Colonic mucosa (tissue), 4 donors: Measurements from ENCODE around the gene EVC. TPM values are rescaled to one million over a fixed set of nuclear protein-coding genes. Genes with fewer than 3 reads are reported as not detected.

ENCODE experiments used
- DNase-seq: peaks from one replicate; pipeline ENCODE4 v3.0.0-alpha.2; 2020
- H3K27ac ChIP-seq: fragments of 200-600 bp; one replicate; pipeline ENCODE4 v1.8.0; 2021
- H3K27me3 ChIP-seq: fragments of 200-600 bp; one replicate; pipeline ENCODE4 v1.8.0; 2021
- H3K36me3 ChIP-seq: fragments of 200-600 bp; one replicate; pipeline ENCODE4 v1.8.0; 2021
- H3K4me1 ChIP-seq: fragments of 200-600 bp; one replicate; pipeline ENCODE4 v1.8.0; 2021; ENCODE audit warnings: mild to moderate bottlenecking
- H3K4me3 ChIP-seq: fragments of 200-600 bp; one replicate; pipeline ENCODE4 v1.8.0; 2021
- H3K9ac ChIP-seq, 2 donors: one replicate each; pipeline ENCODE4 v1.7.0; 2013; ENCODE audit warnings: control low read depth in 2 of 2, low read depth in 2 of 2, low read length in 2 of 2
- H3K9me3 ChIP-seq: fragments of 200-600 bp; one replicate; pipeline ENCODE4 v1.8.0; 2021
- intact Hi-C: fragments of 100-400 bp; cut with DNase I; formaldehyde crosslinking; loops from one replicate; pipeline ENCODE4 v1.14.1; 2022
- total RNA-seq, 2 donors: library from RNA; stranded (reverse); fragmentation: NEBNext Ultra II Directional in 1 of 2; extraction: Animal tissue kit (Norgen Biotek cat#: 25700) in 1 of 2; gene quantifications; one replicate each; pipeline ENCODE4 v1.2.1, GENCODE V29; 2021
- TF ChIP-seq, protein P1 (sequence below): fragments of 200-600 bp; IDR thresholded peaks from one replicate; pipeline ENCODE4 v1.8.0; 2022; ENCODE audit warnings: antibody characterized with exemption, mild to moderate bottlenecking
- donor health status: healthy.
- donor health status: DM: no; HTN: no; CAD: no.
- donor health status: DM: no; HTN: no; CAD: no.

The EVC gene
- total RNA-seq, 2 donors from 2014 or later: 1.1 to 4.1 TPM

DNA sequence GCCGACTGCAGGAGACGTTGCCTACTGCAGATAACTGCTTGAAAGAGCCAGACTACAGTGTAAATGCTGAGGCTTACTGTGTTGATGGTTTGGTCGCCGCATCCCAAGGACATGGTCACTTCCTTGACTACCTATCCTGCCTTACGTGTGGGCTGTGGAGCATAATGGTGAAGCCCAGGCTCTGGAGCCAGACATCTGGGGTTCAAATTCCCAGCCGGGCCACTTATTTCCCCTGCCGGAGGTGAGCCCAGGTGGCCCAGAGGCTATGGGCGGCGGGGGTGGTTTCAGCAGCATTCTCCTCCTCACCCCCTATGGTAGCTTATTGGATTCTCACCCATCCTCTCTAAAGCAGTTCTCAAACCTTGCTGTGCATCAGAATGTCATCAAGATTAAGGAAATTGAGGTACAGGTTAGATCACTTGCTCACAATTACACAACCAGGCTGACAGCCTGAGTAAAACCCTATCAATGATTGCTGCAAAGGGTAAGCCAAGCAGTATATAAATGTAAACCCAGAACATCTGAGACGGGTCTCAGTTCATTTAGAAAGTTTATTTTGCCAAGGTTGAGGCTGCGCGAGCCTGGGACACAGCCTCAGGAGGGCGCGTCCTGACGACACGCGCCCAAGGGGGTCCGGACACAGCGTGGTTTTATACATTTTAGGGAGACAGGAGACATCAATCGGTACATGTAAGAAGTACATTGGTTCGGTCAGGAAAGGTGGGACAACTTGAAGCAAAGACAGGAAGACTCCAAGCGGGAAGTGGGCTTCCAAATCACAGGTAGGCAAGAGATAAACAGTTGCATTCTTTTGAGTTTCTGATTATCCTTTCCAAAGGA lies 48.5 kb downstream of the EVC start:
- intact Hi-C loops: no loop called here
- no peaks in the 10 kb centered on the region for H3K27me3 ChIP-seq
- no peaks in the 10 kb centered on the region for H3K9me3 ChIP-seq
- TF ChIP-seq, protein P1, sequence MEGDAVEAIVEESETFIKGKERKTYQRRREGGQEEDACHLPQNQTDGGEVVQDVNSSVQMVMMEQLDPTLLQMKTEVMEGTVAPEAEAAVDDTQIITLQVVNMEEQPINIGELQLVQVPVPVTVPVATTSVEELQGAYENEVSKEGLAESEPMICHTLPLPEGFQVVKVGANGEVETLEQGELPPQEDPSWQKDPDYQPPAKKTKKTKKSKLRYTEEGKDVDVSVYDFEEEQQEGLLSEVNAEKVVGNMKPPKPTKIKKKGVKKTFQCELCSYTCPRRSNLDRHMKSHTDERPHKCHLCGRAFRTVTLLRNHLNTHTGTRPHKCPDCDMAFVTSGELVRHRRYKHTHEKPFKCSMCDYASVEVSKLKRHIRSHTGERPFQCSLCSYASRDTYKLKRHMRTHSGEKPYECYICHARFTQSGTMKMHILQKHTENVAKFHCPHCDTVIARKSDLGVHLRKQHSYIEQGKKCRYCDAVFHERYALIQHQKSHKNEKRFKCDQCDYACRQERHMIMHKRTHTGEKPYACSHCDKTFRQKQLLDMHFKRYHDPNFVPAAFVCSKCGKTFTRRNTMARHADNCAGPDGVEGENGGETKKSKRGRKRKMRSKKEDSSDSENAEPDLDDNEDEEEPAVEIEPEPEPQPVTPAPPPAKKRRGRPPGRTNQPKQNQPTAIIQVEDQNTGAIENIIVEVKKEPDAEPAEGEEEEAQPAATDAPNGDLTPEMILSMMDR: no peak
- H3K4me1 ChIP-seq: no peaks in the 10 kb centered on the region
- no peaks in the 10 kb centered on the region for H3K36me3 ChIP-seq
- DNase-seq: no peak
- no peak overlapping the region for H3K27ac ChIP-seq
- no peak overlapping the region for H3K4me3 ChIP-seq
- no peak overlapping the region for H3K9ac ChIP-seq

DNA sequence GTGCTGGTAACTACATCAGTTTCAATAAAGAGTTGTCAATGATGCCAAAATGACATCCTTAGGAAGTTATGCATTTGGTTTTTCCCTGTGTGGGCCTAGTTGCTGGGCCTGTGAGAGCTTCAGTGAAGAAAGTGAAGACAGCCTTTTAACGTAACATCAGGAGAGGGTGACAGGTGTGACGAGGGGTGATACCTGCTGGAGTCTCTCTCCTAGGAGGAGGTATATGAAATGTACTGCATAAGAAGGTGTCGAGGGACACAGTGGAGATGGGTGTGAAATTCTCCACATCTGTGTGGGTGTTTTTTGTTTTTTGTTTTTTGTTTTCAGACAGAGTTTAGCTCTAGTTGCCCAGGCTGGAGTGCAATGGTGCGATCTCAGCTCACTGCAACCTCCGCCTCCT lies 49.2 kb downstream of the EVC start:
- TF ChIP-seq, protein P1: no peak
- no peak for DNase-seq
- H3K9me3 ChIP-seq: no peaks in the 10 kb centered on the region
- no peak overlapping the region for H3K27ac ChIP-seq
- H3K9ac ChIP-seq: no peak overlapping the region
- no peaks in the 10 kb centered on the region for H3K36me3 ChIP-seq
- no peaks in the 10 kb centered on the region for H3K4me1 ChIP-seq
- H3K27me3 ChIP-seq: no peaks in the 10 kb centered on the region
- no peak overlapping the region for H3K4me3 ChIP-seq
- intact Hi-C loops: no loop called here

DNA sequence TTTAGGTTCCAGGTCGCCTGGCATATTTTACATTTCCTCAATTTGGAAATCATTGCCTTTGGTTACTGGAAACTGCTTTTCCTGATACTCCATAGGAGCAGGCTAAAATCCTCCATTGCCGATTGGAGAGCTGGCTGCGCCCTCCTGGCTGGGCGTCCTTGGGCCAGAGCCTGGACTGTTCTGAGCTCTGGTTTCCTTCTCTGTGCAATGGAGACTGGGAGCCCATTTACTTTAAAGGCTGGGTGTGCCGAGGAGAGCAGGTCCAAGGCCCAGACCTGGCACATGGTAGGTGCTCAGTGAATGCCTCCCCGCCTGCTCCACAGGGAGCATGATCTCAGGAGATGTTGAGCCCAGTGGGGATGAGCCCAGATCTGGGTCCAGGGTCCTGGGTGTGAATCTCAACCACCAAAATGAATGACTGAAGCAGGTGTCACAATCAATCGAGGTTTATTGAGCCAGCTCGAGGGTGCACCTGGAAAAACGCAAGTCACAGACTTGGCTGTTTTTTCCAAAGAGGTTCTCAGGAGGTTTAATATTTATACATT lies 50.0 kb downstream of the EVC start:
- no peak for DNase-seq
- no peak overlapping the region for H3K27ac ChIP-seq
- no peaks in the 10 kb centered on the region for H3K4me1 ChIP-seq
- H3K9ac ChIP-seq: no peak overlapping the region
- H3K36me3 ChIP-seq: no peaks in the 10 kb centered on the region
- no peaks in the 10 kb centered on the region for H3K27me3 ChIP-seq
- H3K9me3 ChIP-seq: no peaks in the 10 kb centered on the region
- no peak overlapping the region for H3K4me3 ChIP-seq
- TF ChIP-seq, protein P1: no peak
- intact Hi-C loops: no loop called here

DNA sequence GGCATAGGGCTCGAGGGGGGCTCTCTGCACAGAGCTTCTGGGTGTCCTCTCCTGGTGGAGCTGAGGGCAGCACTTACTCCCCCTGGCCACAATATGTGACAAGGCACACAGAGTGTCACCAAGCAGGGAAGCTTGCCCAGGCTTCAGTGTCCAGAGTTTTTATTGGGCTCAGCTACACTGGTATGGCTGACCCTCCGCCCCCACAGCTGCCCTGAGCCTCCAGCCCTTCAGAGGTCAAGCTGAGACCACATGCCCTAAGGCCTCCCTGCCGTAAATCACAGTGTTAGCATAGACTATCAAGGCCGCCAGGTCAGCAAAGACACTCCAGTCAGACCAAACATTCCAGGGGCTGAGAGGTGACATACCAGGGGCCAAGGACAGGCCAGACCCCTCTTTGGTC lies 59.0 kb downstream of the EVC start:
- Histone ChIP-seq H3K9me3 (no peaks in the 10 kb centered on the region), H3K9ac (no peak overlapping the region), H3K27ac (no peak overlapping the region), H3K4me3 (no peak overlapping the region), H3K36me3 (no peaks in the 10 kb centered on the region), H3K4me1 (no peaks in the 10 kb centered on the region), H3K27me3 (no peaks in the 10 kb centered on the region)
- TF ChIP-seq, protein P1: no peak
- no peak for DNase-seq
- intact Hi-C loops: no loop called here

DNA sequence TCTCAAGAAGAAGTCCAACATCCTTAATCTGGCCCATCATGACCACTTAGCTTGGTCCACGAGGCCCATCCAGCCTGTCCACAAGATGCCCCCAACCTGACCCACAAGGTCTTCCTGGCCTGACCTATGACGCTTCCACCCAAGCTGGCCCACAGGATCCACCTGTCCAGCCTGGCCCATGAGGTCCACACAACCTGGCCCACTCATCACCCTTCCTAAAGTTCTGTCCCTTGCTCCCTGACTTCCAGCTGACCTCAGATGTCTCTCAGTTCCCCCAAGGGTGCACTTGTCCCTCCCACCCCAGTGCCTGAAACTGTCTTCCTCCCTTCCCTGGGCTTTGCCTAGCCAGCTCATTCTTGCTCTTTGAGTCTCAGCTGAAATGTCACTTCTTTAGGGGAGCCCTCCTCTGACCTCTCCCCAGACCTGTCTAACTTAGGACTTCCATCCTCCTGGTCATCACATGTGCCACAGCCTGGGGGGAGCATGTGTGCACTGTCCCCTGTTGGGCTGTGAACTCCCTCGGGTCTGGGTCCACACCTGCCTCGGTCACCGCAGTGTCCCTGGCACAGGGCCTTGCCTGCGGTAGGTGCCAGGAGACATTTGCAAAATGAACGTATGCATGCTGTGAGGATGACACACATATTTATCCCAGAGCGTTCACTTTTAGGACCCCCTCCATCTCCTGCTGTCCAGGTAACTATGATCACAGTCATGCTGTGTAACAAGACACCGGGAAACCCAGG lies 61.7 kb downstream of the EVC start:
- TF ChIP-seq, protein P1: no peak
- Histone ChIP-seq H3K4me3 (no peak overlapping the region), H3K9ac (no peak overlapping the region), H3K4me1 (no peaks in the 10 kb centered on the region), H3K36me3 (no peaks in the 10 kb centered on the region), H3K9me3 (no peaks in the 10 kb centered on the region), H3K27ac (no peak overlapping the region), H3K27me3 (no peaks in the 10 kb centered on the region)
- no peak for DNase-seq
- intact Hi-C loops: no loop called here
